ENCODE measurements around the gene CYP4X1.

DNA sequence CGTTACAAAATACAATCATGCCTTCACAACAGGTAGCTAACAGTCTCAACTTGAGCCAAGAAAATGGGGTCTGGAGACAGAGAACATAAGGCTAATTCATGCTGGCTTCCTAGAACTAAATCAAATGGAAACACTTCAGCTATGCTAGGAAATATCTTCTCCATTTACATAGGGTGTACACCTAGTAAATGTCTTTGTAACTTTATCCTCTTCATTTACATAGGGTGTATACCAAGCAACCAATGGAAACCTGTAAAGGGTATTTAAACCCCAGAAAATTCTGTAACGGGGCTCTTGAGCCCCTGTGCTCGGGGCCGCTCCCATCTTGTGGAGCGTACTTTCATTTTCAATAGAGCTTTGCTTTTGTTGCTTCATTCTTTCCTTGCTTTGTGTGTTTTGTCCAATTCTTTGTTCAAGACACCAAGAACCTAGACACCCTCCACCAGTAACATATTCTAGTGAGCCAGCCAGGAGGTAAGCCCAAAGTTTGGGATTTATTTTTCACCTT is 19.5 kb upstream of the CYP4X1 start:
- TF ChIP-seq POLR2A (conservative IDR thresholded peaks at IDR 0.05) (no peak), KAT2B (IDR thresholded peaks at IDR 0.05; ENCODE audit: low read depth, low read length) (no peak), SAFB2 (IDR thresholded peaks at IDR 0.05; ENCODE audit: borderline replicate concordance, low read depth, low read length, severe bottlenecking) (no peak), PREB (CRISPR knock-in tag; IDR thresholded peaks at IDR 0.05) (no peak), TCF7 (IDR thresholded peaks at IDR 0.05; ENCODE audit: borderline replicate concordance) (no peak), MAX (CRISPR knock-in tag; IDR thresholded peaks at IDR 0.05) (no peak), SRF (CRISPR knock-in tag; IDR thresholded peaks at IDR 0.05) (no peak), EP300 (IDR thresholded peaks at IDR 0.05; ENCODE audit: low read length) (no peak), ZNF76 (CRISPR knock-in tag; IDR thresholded peaks at IDR 0.05; ENCODE audit: borderline replicate concordance) (no peak)
- TF ChIP-seq, protein P1, sequence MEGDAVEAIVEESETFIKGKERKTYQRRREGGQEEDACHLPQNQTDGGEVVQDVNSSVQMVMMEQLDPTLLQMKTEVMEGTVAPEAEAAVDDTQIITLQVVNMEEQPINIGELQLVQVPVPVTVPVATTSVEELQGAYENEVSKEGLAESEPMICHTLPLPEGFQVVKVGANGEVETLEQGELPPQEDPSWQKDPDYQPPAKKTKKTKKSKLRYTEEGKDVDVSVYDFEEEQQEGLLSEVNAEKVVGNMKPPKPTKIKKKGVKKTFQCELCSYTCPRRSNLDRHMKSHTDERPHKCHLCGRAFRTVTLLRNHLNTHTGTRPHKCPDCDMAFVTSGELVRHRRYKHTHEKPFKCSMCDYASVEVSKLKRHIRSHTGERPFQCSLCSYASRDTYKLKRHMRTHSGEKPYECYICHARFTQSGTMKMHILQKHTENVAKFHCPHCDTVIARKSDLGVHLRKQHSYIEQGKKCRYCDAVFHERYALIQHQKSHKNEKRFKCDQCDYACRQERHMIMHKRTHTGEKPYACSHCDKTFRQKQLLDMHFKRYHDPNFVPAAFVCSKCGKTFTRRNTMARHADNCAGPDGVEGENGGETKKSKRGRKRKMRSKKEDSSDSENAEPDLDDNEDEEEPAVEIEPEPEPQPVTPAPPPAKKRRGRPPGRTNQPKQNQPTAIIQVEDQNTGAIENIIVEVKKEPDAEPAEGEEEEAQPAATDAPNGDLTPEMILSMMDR (IDR thresholded peaks at IDR 0.05 in 2 of 3, conservative IDR thresholded peaks at IDR 0.05 in 1 of 3; ENCODE audit: insufficient read depth in 2 of 3, low read depth in 1 of 3, low read length in 3 of 3) = no peak
